Astrocyte (in vitro differentiated cells and primary cell): ENCODE measurements around the gene CTRB1.

Experiments used
- EZH2 ChIP-seq: IDR thresholded peaks from 2 replicates; pipeline ENCODE4 v1.6.1; 2012; ENCODE audit warnings: mild to moderate bottlenecking, low read length, inconsistent platforms; ENCODE audit not compliant: insufficient read depth
- TF ChIP-seq, protein P1 (sequence below): IDR thresholded peaks from 2 replicates; pipeline ENCODE4 v1.5.1; 2011; ENCODE audit warnings: low read depth, mild to moderate bottlenecking, inconsistent platforms, low read length, moderate library complexity; ENCODE audit not compliant: insufficient read depth

DNA sequence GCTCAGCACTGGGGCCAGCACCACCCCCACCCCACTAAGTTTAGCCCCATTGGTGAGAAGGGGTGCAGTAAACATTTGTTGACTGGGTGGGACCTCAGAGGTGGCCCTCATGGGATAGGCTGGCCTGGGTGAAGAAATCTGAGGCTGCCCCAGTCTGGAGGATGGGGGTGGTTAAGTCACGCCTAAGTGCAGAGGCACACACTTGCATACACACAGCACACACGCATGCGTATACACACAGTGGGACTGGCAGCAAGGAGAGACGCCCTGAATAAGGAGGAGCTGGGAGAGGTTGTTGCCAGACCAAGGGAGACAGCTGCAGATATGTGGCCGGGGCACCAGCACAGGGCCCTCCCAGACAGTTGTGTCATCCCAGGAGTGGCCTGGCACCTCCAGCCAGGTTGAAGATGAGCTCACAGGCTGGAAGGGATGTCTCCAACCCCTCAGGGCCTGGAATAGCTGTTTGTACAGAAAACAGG is 35.6 kb downstream of the CTRB1 start:
- TF ChIP-seq, protein P1, sequence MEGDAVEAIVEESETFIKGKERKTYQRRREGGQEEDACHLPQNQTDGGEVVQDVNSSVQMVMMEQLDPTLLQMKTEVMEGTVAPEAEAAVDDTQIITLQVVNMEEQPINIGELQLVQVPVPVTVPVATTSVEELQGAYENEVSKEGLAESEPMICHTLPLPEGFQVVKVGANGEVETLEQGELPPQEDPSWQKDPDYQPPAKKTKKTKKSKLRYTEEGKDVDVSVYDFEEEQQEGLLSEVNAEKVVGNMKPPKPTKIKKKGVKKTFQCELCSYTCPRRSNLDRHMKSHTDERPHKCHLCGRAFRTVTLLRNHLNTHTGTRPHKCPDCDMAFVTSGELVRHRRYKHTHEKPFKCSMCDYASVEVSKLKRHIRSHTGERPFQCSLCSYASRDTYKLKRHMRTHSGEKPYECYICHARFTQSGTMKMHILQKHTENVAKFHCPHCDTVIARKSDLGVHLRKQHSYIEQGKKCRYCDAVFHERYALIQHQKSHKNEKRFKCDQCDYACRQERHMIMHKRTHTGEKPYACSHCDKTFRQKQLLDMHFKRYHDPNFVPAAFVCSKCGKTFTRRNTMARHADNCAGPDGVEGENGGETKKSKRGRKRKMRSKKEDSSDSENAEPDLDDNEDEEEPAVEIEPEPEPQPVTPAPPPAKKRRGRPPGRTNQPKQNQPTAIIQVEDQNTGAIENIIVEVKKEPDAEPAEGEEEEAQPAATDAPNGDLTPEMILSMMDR, result no peak
- no peak for TF ChIP-seq EZH2
